Progenitor cell of endocrine pancreas (in vitro differentiated cells): ENCODE results near the gene TEDDM1. TPM values are rescaled to one million over a fixed set of nuclear protein-coding genes. Genes with fewer than 3 reads are reported as not detected.

Source experiments
- DNase-seq: peaks from one replicate; pipeline ENCODE4 v3.0.0; 2021; ENCODE audit warnings: low spot score; ENCODE audit not compliant: unreplicated experiment
- H3K27ac Mint-ChIP-seq: 2 replicates; pipeline ENCODE4 v1.8.0; 2021; ENCODE audit warnings: mild to moderate bottlenecking, moderate library complexity, mixed read lengths
- H3K27me3 Mint-ChIP-seq: 2 replicates; pipeline ENCODE4 v1.8.0; 2021; ENCODE audit warnings: mixed read lengths
- H3K36me3 Mint-ChIP-seq: 2 replicates; pipeline ENCODE4 v1.8.0; 2022; ENCODE audit warnings: mixed read lengths; ENCODE audit not compliant: insufficient read depth
- H3K4me1 Mint-ChIP-seq: 2 replicates; pipeline ENCODE4 v1.8.0; 2021; ENCODE audit warnings: low read depth, mixed read lengths
- H3K4me3 Mint-ChIP-seq: 2 replicates; pipeline ENCODE4 v1.8.0; 2021; ENCODE audit warnings: low read depth, mild to moderate bottlenecking, moderate library complexity, mixed read lengths
- H3K9me3 Mint-ChIP-seq: 2 replicates; pipeline ENCODE4 v1.8.0; 2021; ENCODE audit warnings: low read depth, mixed read lengths
- CTCF ChIP-seq: fragments of 200-600 bp; sonication (generic); IDR thresholded peaks from one replicate; pipeline ENCODE4 v1.5.0; 2021; ENCODE audit warnings: antibody characterized with exemption, mild to moderate bottlenecking; ENCODE audit not compliant: unreplicated experiment
- total RNA-seq: library from RNA; stranded (reverse); gene quantifications from 2 replicates; pipeline ENCODE4 v1.2.1, GENCODE V29; 2021

The TEDDM1 gene
- total RNA-seq, 1 donor from 2014 or later: not detected

- H3K4me3 Mint-ChIP-seq: no peak overlapping the region
Observed at GRCh38 chr1:182430263-182431068, 30.0 kb upstream of the TEDDM1 start.

DNA sequence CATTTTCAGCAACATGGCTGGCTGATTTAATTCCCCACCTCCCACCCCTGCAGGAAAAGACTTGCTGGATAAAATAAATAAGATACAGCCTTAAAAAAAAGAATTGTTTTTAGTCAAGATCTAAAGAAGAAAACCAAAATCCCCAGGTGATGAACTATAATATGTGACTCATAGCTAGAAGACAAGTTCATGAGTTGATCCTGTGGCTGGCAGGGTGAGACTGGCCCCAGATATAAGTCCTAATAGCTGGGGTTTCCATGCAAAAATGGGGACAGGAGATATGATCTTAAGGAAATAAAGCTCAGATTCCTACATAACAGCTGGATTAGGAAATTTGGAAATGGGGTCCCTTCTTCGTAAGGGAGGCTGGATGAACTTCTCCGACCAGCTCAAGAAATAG is 27.6 kb upstream of the TEDDM1 start:
- Mint-ChIP-seq H3K36me3 (no peaks in the 10 kb centered on the region), H3K9me3 (no peaks in the 10 kb centered on the region), H3K27me3 (no peaks in the 10 kb centered on the region), H3K4me1 (peaks cover 2% of the 10 kb centered on the region), H3K4me3 (no peak overlapping the region), H3K27ac (no peak overlapping the region)
- DNase-seq: no peak
- no peak for TF ChIP-seq CTCF

More at GRCh38 chr1:182430263-182431068, 30.0 kb upstream of the TEDDM1 start:
- DNase-seq: no peak
- H3K9me3 Mint-ChIP-seq: no peaks in the 10 kb centered on the region
- H3K36me3 Mint-ChIP-seq: no peaks in the 10 kb centered on the region
- no peak overlapping the region for H3K27ac Mint-ChIP-seq
- peaks cover 2% of the 10 kb centered on the region for H3K4me1 Mint-ChIP-seq
- no peak for TF ChIP-seq CTCF
- H3K27me3 Mint-ChIP-seq: no peaks in the 10 kb centered on the region

GRCh38 chr1:182426442-182427430 is 26.3 kb upstream of the TEDDM1 start:
- no peak overlapping the region for H3K27ac Mint-ChIP-seq
- H3K4me3 Mint-ChIP-seq: no peak overlapping the region
- peaks cover 2% of the 10 kb centered on the region for H3K4me1 Mint-ChIP-seq
- no peaks in the 10 kb centered on the region for H3K27me3 Mint-ChIP-seq
- H3K9me3 Mint-ChIP-seq: no peaks in the 10 kb centered on the region
- DNase-seq: no peak
- TF ChIP-seq CTCF: no peak
- no peaks in the 10 kb centered on the region for H3K36me3 Mint-ChIP-seq

GRCh38 chr1:182415789-182416188 is 15.3 kb upstream of the TEDDM1 start:
- H3K4me1 Mint-ChIP-seq: peaks cover 4% of the 10 kb centered on the region
- peaks cover 13% of the 10 kb centered on the region for H3K27me3 Mint-ChIP-seq
- no peak for TF ChIP-seq CTCF

DNA sequence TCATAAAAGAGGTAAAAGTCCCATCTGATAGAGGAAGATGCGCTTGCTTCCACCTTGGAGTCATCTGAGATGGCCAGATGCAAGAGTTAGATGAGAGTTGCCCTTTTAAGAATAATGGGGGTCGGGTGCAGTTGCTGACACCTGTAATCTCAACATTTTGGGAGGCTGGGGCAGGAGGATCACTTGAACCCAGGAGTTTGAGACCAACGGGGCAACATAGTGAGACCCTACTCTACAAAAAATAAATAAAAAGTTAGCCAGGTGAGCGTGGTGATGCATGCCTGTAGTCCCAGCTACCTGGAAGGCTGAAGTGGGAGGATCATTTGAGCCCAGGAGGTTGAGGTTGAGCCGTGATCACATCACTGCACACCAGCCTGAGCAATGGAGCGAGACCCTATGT is 13.5 kb upstream of the TEDDM1 start:
- Mint-ChIP-seq H3K27ac (no peak overlapping the region), H3K27me3 (peaks cover 13% of the 10 kb centered on the region), H3K36me3 (no peaks in the 10 kb centered on the region), H3K4me3 (no peak overlapping the region), H3K9me3 (no peaks in the 10 kb centered on the region), H3K4me1 (peaks cover 4% of the 10 kb centered on the region)
- no peak for DNase-seq
- TF ChIP-seq CTCF: no peak

More at GRCh38 chr1:182415789-182416188, 15.3 kb upstream of the TEDDM1 start:
- H3K36me3 Mint-ChIP-seq: no peaks in the 10 kb centered on the region
- H3K27ac Mint-ChIP-seq: no peak overlapping the region
- no peak overlapping the region for H3K4me3 Mint-ChIP-seq
- H3K9me3 Mint-ChIP-seq: no peaks in the 10 kb centered on the region
- DNase-seq: no peak
